ENCODE data around the gene PLPP2.
A peak's percentile ranks its signal among the peaks of the same experiment; 100 is the strongest.
"Not testable (repeated sequence)": the region's sequence is repeated elsewhere in the genome, so short reads cannot be mapped to it uniquely, and the experiment has no call there.

The PLPP2 gene

DNA sequence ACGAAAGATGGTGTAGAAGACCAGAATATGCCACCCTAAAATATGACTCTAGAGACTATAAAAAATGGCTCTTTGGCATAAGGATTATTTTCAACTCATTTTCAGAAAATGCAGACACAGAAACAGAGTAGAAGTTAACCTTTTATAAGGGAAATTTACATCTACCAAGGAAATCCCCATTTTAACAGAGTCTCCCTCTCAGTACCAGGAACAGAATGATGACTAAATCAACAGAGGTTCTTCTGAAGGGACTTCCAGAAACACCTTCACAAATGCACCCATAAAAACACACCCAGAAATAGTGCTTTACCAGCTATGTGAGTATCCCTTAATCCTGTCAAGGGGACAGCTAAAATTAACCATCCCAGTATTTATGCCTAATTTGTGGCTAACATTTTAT, 29.1 kb downstream of the PLPP2 start:
- DNase-seq: peak; percentile 11

DNA sequence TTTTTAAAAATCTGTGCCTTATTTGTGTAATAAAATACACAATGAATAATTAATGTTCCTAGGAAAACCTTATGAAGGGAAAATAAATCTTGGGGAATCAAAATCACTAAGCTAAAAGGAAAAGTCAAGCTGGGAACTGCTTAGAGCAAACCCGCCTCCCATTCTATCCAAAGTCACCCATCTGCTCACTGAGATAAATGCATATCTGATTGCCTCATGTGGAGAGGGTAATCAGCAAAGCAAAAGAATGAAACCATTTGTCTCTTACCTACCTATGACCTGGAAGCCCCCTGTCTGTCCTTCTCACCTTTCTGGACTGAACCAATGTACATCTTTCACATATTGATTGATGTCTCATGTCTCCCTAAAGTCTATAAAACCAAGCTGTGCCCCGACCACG, 34.4 kb downstream of the PLPP2 start:
- DNase-seq: not testable (repeated sequence)

DNA sequence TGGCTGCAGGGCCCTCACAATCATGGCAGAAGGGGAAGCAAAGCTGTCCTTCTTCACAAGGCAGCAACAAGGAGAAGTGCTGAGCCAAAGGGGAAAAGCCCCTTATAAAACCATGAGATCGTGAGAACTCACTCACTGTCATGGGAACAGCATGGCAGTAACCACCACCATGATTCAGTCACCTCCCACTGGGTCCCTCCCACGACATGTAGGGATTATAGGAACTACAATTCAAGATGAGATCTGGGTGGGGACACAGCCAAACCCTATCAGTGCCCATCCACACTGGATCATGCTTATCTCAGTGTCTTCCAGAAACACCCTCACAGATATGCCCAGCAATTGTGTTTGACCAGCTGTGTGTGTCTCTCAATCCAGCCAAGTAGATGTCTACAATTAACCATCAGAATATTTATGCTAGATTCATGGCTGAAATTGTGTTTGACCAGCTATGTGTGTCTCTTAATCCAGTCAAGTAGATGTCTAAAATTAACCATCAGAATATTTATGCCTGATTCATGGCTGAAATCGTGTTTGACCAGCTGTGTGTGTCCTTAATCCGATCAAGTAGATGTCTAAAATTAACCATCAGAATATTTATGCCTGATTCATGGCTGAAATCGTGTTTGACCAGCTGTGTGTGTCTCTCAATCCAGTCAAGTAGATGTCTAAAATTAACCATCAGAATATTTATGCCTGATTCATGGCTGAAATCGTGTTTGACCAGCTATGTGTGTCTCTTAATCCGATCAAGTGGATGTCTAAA, 38.6 kb downstream of the PLPP2 start:
- DNase-seq: peak; percentile 29

DNA sequence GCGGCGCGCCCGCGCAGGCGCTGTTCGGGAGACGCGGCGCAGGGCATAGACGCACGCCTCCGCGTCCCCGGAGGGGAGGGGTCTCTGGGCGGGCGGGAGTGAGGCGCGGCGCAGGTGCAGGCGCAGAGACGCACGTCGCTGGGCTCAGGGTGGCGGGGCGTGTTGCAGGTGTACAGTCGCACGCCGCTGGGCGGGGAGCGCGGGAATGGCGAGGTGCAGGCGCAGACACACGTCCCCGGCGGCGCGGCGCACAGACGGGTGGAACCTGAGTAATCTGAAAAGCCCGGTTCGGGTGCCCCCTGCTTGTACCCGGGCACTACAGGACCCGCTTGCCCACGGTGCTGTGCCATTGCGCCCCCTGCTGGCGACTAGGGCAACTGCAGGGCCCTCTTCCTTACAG, 44.7 kb downstream of the PLPP2 start:
- no peak for DNase-seq

GRCh38 chr19:245900-246299, 45.3 kb downstream of the PLPP2 start:
- DNase-seq: not testable (repeated sequence)

- no peak for DNase-seq
Observed at GRCh38 chr19:245457-245856, 45.7 kb downstream of the PLPP2 start.
